ENCODE measurements around the gene SEC14L3.

The SEC14L3 gene

GRCh38 chr22:30429887-30430286 is 41.9 kb downstream of the SEC14L3 start:
- H3K9me3 ChIP-seq (replicated peaks; ENCODE audit: insufficient read depth, low read length) = no peaks in the 10 kb centered on the region
- H3K9ac ChIP-seq (ENCODE audit: low read length) = no peak overlapping the region
- H4K20me1 ChIP-seq (ENCODE audit: insufficient read depth, low read length) = no peaks in the 10 kb centered on the region
- peaks cover 2% of the 10 kb centered on the region for H3K4me1 ChIP-seq (ENCODE audit: low read length)
- H2AFZ ChIP-seq (ENCODE audit: low read length) = no peak overlapping the region
- H3K4me2 ChIP-seq (ENCODE audit: low read depth, low read length) = no peak overlapping the region
- no peaks in the 10 kb centered on the region for H3K9me2 ChIP-seq (replicated peaks; ENCODE audit: insufficient read depth, low read length)
- H3K27ac ChIP-seq (ENCODE audit: low read length) = no peak overlapping the region
- H3K36me3 ChIP-seq (replicated peaks; ENCODE audit: insufficient read depth, low read length) = no peaks in the 10 kb centered on the region
- TF ChIP-seq CTCF (IDR thresholded peaks at IDR 0.05; ENCODE audit: low read length) = no peak
- TF ChIP-seq EZH2 (optimal IDR thresholded peaks at IDR 0.05; ENCODE audit: low read depth, low read length) = no peak
- no peak for TF ChIP-seq EZH2phosphoT487 (IDR thresholded peaks at IDR 0.05; ENCODE audit: low read length)
- H3F3A ChIP-seq (ENCODE audit: insufficient read depth, low read length) = peaks cover 12% of the 10 kb centered on the region
- DNase-seq = no peak
- H3K4me3 ChIP-seq (ENCODE audit: low read length) = no peak overlapping the region
- 0 out of 2 replicates have a peak, but pooled peaks cover 3% of the 10 kb centered on the region for H3K27me3 ChIP-seq (replicated peaks; ENCODE audit: insufficient read depth, low read length)
- no peaks in the 10 kb centered on the region for H3K79me2 ChIP-seq (ENCODE audit: low read length)

GRCh38 chr22:30427871-30428270 is 43.9 kb downstream of the SEC14L3 start:
- Histone ChIP-seq H3K4me1 (ENCODE audit: low read length) (peaks cover 10% of the 10 kb centered on the region), H4K20me1 (ENCODE audit: insufficient read depth, low read length) (no peaks in the 10 kb centered on the region), H3F3A (ENCODE audit: insufficient read depth, low read length) (peaks cover 19% of the 10 kb centered on the region), H3K9me3 (replicated peaks; ENCODE audit: insufficient read depth, low read length) (no peaks in the 10 kb centered on the region), H3K4me2 (ENCODE audit: low read depth, low read length) (no peak overlapping the region), H2AFZ (ENCODE audit: low read length) (no peak overlapping the region), H3K9me2 (replicated peaks; ENCODE audit: insufficient read depth, low read length) (no peaks in the 10 kb centered on the region), H3K27me3 (replicated peaks; ENCODE audit: insufficient read depth, low read length) (no peaks in the 10 kb centered on the region), H3K4me3 (ENCODE audit: low read length) (no peak overlapping the region), H3K9ac (ENCODE audit: low read length) (no peak overlapping the region), H3K36me3 (replicated peaks; ENCODE audit: insufficient read depth, low read length) (no peaks in the 10 kb centered on the region), H3K27ac (ENCODE audit: low read length) (no peak overlapping the region), H3K79me2 (ENCODE audit: low read length) (peaks cover 6% of the 10 kb centered on the region)
- DNase-seq = no peak
- TF ChIP-seq EZH2 (optimal IDR thresholded peaks at IDR 0.05; ENCODE audit: low read depth, low read length) (no peak), CTCF (IDR thresholded peaks at IDR 0.05; ENCODE audit: low read length) (no peak), EZH2phosphoT487 (IDR thresholded peaks at IDR 0.05; ENCODE audit: low read length) (no peak)

- H3K4me3 ChIP-seq (ENCODE audit: low read length) = peak overlapping the region; percentile 84
- no peaks in the 10 kb centered on the region for H4K20me1 ChIP-seq (ENCODE audit: insufficient read depth, low read length)
- no peaks in the 10 kb centered on the region for H3K27me3 ChIP-seq (replicated peaks; ENCODE audit: insufficient read depth, low read length)
- H3K9ac ChIP-seq (ENCODE audit: low read length) = peak overlapping the region; percentile 81
- no peaks in the 10 kb centered on the region for H3K9me2 ChIP-seq (replicated peaks; ENCODE audit: insufficient read depth, low read length)
- H3F3A ChIP-seq (ENCODE audit: insufficient read depth, low read length) = peaks cover 19% of the 10 kb centered on the region
- DNase-seq = peak; percentile 85
- no peaks in the 10 kb centered on the region for H3K9me3 ChIP-seq (replicated peaks; ENCODE audit: insufficient read depth, low read length)
- peak overlapping the region; percentile 88 for H2AFZ ChIP-seq (ENCODE audit: low read length)
- H3K79me2 ChIP-seq (ENCODE audit: low read length) = peaks cover 17% of the 10 kb centered on the region
- H3K27ac ChIP-seq (ENCODE audit: low read length) = peak overlapping the region; percentile 58; the same call in 1 of the 2 replicates
- peak overlapping the region; percentile 95 for H3K4me2 ChIP-seq (ENCODE audit: low read depth, low read length)
- no peak for TF ChIP-seq EZH2phosphoT487 (IDR thresholded peaks at IDR 0.05; ENCODE audit: low read length)
- peak; percentile 74 for TF ChIP-seq CTCF (IDR thresholded peaks at IDR 0.05; ENCODE audit: low read length)
- no peak for TF ChIP-seq EZH2 (optimal IDR thresholded peaks at IDR 0.05; ENCODE audit: low read depth, low read length)
- H3K36me3 ChIP-seq (replicated peaks; ENCODE audit: insufficient read depth, low read length) = no peaks in the 10 kb centered on the region
- H3K4me1 ChIP-seq (ENCODE audit: low read length) = peaks cover 20% of the 10 kb centered on the region
These were observed 45.1 kb downstream of the SEC14L3 start for GRCh38 chr22:30426388-30427353.

Data from MM.1S (cell line).